Stimulated activated CD4-positive, alpha-beta T cell treated with anti-CD3 and anti-CD28 coated beads, Interleukin-15, amount 100 ng/mL, for 48 hours (primary cell): ENCODE measurements around the gene TNS3.

Experiments used
- DNase-seq, 2 donors: peaks; one replicate each; pipeline ENCODE4 v3.0.0-alpha.2; 2020; ENCODE audit warnings: low read depth in 2 of 2

Gene TNS3

DNA sequence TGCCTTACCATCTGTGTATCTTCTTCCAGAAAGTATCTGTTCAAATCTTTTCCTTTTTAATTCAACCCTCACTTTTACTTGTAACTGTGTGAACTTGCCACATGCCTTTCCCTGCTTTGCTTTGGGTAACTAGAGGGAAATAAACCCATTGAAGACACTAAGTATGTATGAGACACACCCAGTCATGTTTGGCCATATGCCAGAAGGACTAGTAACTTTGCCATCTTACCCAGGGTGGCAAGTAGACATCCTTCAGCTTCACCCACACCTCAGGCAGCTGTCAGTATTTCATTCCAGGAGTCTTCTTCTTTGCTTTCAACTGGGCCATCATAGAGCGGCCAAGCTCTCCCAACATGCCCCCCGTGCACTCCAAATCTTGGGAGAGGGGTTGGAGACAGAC, 323.1 kb downstream of the TNS3 start:
- DNase-seq, result no peak

DNA sequence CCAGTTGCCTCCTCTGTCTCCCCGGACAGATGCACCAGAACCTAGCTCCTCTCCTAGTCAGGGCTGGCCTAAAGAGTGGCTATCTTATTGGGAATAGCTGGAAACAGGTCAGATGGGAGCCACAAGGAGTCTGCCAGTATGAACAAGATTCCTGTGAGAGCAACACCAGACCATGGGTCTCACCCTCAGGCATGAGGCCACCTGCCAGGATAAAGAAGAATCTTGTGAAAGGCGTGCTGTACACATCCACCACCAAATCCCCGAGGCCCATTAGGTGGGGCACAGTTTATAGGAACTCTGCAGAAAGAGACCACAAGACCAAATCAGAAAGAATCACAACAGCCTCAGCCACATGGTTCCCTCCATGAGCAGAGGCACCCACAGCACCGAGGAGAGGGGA, 325.9 kb downstream of the TNS3 start:
- DNase-seq, result no peak

DNA sequence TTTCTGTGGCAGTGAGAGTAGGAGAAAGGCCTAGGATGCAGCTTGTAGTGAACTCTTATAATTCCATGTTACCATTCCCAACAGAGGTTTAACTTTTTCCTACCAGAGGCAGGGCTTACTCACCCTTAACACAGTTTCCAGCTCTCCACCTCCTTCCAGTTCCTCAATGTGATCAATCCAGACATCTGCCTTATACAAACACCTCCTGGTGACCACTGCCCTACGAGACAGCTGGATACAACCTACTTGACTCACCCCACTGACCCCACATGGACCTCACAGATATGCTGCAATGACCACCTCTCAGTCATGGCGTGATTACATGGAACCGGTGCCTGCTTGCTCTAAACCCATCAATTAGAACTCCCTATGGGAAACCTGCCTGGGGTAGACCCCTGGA, 326.5 kb downstream of the TNS3 start:
- DNase-seq, result no peak

DNA sequence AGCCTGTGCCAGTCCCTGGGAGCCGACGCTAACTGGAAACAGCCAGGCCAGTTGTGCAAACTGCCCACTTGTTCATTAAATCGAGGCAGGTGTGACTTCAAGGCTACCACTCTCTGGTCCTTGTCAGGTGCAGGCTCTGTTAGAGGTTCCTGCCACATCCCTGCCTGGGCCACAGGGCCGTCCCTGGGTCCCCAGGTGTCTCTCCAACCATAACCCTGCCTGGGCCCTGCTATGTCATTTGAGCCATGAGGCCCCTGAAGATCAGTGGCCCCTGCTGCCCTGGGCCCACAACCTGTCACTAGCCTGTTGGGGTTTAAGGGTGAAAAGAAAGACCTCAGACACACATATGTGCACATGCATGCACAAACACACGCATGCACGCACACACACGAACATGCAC, 326.9 kb downstream of the TNS3 start:
- no peak for DNase-seq

DNA sequence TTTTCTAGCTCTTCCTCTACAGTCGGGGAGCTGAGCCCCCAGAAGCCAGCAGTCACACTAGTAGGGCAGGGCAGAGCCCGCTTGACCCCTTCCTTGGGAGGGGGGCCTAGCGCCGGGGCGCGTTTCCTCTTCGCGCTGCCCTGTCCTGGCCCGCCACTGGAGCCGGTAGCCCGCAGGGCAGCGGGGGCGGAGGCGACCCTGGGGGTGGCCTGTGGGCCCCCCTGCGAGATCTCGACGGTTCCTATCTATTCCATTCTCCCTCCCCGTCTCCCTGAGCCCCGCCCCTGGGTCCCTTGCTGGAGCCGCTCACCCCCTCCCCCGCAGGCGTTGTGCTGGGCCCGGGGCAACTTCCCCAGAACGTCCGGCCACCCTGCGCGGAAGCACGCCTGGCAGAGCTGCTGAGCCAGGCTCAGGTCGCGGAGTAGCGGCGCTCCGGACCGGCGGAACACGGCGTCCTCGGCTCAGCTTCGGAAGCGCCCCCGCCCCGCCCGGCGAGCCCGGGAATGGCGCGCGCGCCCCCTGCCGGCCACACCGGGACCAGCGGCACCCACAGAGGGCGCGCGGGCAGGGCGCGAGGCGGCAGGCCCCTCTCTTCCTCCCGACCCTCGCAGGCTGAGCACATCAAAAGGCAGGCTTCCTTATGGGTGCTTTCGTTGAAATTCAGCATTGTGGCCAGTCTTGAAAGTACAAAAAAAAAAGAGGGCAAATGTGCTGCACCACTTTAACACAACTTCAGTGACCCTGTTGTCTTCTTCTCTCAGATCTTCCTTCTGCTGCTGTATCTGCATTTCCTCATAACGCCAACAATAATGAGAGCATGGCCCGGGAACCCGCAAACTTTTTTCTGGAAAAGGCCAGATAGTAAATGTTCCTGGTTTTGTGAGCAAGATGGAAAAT, 327.6 kb downstream of the TNS3 start:
- peak; percentile 2 to 30 for DNase-seq

DNA sequence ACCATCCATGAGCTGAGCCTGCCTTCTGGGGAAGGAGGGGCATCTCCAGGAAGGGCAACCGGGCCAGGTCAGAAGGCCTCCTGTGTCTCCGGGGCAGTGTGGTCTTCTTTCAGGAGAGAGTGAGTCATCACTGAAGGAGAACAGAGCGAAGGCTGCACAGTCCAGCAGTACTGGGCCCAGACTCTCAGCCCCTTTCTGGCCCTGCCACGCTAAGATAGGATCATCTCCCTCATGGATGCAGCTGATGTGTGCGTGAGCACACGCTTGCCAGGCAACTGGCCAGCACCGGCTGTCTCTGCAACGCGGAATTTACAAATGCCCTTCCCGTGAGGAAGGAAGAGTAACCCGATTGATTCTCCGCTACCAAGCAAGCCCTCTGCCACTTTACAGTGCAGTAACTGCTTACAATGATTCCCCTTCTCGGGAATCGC, 328.2 kb downstream of the TNS3 start:
- DNase-seq, result no peak

DNA sequence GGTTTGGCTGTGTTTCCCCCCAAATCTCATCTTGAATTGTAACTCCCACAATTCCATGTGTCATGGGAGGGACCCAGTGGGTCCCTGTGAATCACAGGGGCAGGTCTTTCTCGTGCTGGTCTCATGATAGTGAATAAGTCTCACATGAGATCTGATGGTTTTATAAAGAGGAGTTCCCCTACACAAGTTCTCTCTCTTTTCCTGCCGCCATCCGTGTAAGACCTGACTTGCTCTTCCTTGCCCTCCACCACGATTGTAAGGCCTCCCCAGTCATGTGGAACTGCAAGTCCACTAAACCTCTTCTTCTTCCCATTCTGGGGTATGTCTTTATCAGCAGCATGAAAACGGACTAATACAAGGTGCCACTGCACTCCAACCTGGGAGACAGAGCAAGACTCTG, 329.2 kb downstream of the TNS3 start:
- no peak for DNase-seq

DNA sequence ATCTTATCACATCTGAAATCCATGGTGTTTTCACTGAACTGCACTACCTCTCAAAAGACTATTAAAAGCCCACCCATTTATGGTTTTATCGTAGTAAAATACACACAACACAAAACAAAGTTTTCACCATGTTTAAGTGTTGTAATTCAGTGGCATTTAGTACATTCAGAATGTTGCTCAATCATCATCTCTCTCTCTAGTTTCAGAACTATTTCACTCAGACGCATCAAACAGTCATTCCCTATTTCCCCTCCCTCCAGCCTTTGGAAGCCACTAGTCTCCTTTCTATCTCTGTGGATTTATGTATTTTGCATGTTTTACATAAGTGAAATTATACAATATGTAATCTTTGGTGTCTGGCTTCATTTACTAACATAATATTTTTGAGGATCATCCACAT, 332.6 kb downstream of the TNS3 start:
- DNase-seq, result no peak

DNA sequence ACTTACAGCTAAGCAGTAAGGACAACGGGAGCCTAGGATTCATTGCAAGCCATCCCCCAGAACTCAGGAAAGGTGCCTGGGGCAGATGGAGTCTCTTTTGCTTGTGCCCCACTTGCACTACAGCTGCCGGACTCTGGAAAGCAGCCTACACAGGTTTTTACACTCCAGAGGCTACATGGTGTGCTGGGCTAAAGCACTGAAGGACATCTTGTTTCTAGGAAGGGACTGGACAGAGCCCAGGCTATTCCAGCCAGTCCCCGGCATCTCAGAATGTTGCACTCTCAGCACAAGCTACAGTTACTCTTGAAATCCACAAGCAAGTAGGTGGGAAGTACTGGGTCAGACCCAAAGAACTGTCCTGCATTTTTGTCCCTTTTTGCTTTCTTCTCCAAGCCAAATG, 333.1 kb downstream of the TNS3 start:
- DNase-seq, result no peak

DNA sequence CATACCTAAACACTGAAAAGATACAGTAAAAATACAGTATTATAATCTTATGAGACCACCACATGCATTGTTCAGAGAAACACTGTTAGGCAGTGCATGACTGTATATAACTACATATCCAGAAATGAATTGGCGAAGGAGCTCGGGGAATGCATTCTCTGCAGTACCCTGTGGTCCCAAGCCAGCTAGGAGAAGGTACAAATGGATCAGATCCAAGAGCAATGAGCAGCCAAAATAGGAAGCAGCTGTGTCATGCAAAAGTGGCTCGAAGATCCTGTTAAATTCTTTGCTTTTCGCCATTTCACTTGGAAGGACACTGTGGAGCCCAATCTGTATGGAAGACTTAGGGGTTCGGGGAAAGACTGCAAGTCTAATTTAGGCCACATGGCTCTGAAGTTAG, 334.8 kb downstream of the TNS3 start:
- no peak for DNase-seq

DNA sequence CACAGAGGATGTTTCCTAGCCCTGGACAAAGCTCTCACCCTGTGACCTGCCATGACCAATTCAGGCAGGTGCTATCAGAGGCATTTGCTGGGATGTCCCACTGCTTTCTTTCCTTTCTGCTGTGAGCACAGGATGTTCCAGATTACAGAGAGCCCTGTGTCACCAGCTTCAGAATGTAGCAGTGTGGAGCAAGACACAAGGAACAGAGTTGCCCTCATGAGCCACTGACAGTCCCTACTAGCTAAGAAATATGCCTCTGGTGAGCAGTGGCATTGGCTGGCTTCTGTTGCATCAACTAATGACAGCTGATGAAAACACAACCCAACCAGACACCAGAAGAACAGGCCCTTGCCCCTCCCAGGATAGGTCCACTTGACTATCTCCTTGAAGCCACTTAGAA, 337.2 kb downstream of the TNS3 start:
- DNase-seq, result no peak

DNA sequence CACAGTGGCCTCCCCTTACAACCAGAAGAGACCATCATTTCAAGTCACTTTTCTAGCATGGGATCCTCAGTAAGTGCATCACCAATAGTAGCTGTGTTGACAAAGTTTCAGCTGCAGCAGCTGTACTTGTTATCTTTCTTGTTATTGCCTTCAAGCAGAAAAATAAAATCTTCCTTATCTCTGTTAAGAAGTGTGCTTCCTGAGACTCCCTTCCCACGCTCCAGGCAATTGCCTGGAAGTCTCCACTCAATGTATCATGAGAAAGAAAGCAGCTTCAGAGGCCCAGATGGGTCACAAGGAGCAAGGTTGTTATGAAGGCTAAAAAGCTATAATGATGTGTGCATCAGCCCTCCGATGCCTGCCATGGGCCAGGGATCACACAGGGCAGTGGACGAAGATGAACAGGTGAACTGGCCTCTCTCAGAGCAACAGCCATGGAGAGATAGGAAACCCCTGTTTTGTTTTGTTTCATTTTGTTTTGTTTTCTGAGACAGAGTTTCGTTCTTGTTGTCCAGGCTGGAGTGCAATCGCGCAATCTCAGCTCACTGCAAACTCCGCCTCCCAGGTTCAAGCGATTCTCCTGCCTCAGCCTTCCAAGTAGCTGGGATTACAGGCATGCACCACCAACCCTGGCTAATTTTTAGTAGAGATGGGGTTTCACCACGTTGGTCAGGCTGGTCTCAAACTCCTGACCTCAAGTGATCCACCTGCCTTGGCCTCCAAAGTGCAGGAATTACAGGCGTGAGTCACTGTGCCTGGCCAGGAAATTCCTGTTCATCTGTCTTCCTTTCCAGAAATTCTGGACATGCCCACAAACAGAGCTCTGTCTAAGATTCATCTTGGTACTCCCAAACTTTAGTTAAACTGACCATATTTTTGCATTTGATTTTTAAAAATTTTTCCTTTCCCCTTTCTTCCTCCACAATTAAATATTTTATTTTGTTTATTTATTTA, 340.5 kb downstream of the TNS3 start:
- no peak for DNase-seq

DNA sequence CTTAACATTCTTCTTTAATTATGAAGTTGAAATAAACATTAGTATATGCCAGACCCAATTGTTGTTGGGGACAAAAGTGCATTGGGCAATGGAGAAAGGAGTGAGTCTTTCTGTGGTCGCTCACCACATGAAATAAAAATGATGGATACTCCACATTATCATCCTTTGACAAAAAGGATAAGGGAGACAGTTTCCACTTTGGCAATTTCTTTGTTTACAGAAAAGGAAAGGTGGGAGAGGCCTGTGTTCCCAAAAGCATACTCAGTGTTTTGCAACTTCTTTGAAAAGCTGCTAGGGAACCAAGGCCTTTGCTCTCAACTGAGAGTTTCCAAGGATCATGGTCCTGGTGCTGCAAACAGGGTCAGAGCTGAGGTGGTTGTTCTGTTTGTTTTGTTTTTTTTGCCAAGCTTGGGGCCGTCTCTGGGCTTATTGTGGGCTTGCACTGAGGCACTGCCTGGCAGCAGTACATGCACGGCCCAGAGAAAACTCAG, 341.9 kb downstream of the TNS3 start:
- no peak for DNase-seq

DNA sequence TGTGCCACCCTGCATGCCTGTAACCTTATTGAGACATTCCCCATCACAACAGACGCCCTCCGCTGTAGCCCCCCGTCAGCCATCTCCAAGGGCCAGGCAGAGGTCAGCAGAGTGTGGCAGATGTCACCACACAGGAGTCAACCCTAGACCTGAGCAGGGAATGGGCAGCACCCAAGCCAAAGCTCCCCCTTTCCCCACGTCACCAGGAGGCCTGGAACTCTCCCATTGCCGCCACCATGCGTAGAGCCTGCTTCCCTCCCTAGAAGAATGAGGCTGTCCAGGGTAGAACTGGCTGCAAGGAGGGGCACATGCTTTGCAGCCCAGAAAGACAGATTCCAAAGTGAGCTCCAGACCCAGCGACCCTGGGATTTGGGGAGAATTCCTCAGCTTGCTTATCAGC, 342.9 kb downstream of the TNS3 start:
- DNase-seq, result no peak

DNA sequence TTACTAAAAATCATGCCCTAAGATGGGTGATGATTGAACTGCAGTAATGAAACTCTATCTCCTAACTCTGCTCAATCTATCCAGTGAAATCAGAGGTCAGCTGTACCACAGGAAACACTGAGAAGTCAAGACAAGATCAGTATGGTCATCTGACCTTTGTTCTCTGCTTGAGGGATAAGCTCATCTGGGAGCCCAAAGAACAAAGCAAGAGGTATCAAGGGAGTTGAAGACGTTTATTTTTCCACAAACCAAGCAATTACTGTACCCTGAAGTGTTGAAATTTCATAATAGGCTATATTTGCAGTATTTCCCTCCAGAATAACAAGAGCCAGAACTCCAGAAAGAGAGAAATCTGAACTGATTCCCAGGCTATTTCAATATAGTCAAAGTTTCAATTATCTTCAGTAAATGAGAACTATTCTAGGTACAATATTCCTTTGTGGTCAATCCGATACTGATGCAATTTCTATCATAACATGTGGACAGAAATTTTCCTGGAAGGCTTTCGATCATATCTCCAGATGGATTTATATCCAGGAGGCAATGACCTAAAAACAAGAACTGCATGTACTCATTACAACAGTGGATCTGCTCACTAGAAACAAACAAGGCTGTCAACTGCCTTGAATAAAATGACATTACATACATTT, 345.3 kb downstream of the TNS3 start:
- no peak for DNase-seq

DNA sequence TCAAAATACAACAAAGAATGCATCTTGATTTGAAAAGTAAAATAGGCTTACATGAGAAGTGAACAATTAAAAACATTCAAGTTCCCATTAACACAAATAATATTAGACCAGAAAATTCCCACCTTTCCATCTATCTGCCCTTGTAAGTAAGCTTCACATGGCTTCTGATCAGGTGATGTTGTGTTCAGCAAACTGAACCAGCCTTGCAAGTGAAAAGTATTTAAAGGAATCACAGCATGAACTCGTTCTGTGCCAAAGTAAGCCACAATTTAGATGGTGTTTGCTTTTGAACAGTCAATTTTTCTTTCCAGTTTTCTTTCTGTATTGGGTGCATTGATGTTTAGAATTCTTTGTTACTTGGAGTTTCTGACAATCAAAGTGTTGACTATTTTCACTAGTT, 347.9 kb downstream of the TNS3 start:
- no peak for DNase-seq

DNA sequence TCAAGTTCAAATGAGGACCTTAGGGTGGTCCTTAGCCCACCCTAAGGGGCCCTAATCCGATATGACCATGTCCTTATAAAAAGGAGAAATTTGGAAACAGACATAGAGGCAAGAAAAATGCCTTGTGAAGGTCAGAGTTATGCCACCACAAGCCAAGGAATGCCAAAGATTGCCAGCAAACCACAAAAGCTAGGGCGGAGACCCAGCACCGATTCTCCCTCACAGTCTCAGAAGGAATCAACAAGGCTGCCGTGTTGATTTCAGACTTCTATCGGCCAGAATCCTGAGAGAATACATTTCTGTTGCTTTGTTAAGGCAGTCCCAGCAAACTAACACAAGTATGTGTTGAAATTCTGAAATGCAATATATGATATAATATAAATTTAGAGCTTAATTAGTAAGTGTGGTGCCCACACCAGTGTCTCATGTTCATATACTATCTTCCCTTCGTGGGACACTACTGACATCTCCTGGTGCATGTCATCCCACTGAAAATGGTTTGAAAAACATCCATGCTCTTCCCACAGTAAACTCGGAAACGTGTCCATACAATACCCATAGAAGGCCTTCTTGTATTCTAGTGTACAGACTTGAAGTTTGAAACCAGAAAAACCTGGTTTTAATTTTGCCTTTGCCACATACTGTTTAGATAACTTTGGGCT, 349.0 kb downstream of the TNS3 start:
- DNase-seq, result no peak

DNA sequence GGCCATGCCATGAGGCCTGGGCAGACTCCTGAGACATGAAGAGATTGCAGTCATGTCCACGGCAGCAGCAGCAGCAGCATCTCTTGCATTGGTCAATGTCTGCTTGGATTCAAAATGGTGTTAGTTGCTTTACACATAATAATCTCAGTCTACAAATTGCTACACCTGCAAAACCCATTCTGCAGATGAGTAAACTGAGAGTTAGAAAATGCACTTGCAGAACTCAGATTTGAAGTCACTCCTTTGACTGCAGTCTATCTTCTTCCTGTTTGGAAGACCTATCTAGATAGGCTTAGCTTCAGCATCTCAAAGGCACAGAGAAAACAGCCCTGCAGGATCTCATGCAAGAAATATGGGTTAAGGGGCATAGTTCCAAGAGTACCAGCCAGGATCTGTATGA, 350.3 kb downstream of the TNS3 start:
- no peak for DNase-seq

DNA sequence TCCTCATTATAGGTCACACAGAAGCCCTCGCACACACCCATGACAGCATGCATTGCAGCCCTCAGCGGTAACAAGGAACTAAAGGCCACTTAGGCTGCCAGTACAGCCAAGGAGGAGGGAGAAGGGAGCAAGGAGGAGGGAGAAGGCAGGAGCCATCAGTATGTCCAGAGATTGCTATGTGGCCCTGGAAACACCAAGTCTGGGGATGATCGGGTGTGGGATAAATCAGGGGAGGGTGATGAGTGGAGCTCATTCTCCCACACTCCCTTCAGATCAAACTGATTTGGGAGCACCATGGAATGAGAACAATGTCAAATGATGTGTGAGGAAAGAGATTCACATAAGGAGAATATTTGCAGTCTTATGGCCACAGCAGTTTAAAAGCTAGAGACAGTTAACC, 350.9 kb downstream of the TNS3 start:
- no peak for DNase-seq

DNA sequence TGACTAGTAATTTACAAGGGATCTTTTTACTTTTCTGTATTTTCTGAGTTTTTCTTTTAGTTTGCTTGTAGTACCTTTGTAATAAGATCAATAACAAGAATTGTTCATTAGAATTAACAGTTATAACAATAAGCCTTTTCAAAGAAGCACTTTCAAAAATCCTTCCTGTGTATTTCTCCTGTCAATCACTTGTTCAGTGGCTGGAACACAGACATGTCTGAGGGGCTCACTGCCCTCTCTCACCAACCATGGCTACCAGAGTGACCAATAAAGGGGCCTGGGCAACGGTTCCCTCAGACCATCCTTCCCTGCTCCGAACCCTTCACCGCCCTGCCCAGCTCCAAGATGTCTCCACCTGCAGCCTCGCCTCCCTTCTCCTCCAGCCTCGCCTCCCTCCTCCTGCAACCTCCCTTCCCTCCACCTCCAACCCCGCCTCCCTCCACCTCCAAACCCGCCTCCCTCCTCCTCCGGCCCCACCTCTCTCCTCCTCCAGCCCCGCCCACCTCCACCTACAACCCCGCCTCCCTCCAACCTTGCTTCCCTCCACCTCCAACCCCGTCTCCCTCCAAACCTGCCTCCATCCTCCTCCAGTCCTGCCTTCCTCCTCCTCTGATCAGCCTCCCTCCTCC, 353.4 kb downstream of the TNS3 start:
- no peak for DNase-seq

DNA sequence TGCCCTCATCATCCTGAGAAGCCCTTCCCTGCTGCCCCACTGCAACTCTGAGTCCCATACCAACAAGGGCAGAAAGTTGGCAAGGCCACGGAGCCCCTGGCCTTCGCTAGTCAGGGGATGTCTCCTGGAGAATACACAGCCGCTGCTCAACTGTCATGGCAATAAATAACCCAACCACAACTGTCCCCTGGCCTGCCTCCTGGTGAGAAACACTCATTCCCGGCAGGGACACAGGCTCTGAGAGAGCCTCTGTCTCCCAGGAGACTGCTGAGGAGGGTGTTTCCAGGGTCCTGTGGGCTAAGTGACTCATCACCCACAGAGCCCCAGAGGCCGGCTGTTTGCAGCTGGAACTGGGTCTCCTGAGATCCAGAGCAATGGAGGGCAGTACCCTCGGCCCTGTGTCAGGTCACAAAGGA, 354.1 kb downstream of the TNS3 start:
- no peak for DNase-seq
